Measurements from ENCODE around the gene CIAO3. TPM values are rescaled to one million over a fixed set of nuclear protein-coding genes. Genes with fewer than 3 reads are reported as not detected.

CIAO3 gene
- total RNA-seq, 4 donors from 2014 or later: 39.8 to 53.2 (median 45.6) TPM

DNA sequence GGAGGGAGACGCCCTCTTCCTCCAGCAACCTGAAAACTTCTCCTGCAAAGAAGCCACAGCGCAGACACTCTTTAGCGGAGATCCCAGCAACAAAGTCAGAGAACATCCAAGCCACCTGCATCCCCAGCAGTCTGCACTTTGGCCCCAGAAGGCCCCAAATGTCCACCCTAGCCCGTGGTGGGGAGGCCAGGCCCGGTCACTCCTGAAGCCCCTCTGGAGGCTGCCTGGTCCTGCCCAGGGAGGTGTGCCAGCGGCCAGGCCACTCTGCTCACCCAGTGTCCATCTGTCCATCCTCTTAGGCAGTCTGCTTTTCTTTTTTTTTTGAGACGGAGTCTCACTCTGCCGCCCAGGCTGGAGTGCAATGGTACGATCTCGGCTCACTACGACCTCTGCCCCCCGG, 8.5 kb downstream of the CIAO3 start:
- TF ChIP-seq EP300 (IDR thresholded peaks at IDR 0.05) (no peak), POLR2A (IDR thresholded peaks at IDR 0.05) (no peak)
- TF ChIP-seq, protein P1, sequence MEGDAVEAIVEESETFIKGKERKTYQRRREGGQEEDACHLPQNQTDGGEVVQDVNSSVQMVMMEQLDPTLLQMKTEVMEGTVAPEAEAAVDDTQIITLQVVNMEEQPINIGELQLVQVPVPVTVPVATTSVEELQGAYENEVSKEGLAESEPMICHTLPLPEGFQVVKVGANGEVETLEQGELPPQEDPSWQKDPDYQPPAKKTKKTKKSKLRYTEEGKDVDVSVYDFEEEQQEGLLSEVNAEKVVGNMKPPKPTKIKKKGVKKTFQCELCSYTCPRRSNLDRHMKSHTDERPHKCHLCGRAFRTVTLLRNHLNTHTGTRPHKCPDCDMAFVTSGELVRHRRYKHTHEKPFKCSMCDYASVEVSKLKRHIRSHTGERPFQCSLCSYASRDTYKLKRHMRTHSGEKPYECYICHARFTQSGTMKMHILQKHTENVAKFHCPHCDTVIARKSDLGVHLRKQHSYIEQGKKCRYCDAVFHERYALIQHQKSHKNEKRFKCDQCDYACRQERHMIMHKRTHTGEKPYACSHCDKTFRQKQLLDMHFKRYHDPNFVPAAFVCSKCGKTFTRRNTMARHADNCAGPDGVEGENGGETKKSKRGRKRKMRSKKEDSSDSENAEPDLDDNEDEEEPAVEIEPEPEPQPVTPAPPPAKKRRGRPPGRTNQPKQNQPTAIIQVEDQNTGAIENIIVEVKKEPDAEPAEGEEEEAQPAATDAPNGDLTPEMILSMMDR (IDR thresholded peaks at IDR 0.05): no peak
- Histone ChIP-seq H3K4me1 (peaks cover 0 to 21% (median 16%) of the 10 kb centered on the region in 4 donors), H3K27me3 (peaks cover 0 to 5% of the 10 kb centered on the region in 2 donors), H3K36me3 (peaks cover 0 to 77% (median 0%) of the 10 kb centered on the region in 3 donors), H3K9me3 (no peaks in the 10 kb centered on the region), H3K4me3 (no peak overlapping the region), H3K27ac (no peak overlapping the region)
- DNase-seq (ENCODE audit: low spot score in 2 of 2): no peak
- WGBS, 2 donors: 86 to 90% methylated on average over 12 of the region's 12 CpGs

DNA sequence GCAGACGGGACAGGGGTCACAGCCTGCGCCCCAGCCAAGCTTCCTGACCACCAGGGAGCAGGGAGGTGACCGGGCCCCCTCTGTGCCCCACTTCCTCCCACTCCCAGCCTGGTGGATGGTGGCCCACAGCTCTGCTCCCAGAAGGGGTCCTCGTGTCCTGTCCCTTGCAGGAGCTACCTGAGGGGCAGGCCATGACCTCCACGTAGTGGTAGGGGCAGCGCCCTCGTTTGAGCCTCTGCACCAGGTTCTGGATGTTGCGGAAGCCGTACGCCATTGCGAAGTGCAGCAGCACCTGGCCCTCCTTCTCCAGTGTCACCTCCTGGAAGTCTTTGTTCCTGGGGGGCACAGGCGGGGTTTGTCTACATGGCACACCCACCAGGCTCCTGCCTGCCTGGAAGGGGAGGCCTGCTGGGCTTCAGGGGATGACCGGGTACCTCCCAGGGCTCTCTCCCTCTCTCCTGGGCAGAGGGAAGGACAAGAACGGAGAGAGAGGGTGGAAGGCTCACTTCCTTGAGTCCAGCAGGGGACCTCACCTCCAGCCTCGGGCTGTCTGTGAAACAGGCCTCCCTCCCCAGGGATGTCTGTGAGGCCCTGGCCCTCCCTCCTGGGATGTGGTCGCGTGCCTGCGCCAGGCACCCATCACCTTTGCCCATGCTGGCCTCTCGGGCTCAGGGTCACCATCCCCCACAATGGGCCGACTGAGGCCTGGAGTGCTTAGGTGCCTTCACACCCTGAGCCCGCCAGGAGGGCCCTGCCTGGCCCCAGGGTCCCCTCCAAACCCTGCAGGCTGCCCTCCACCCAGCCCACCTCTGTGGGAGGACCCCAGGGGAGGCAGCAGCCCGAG, 9.9 kb downstream of the CIAO3 start:
- H3K27me3 ChIP-seq: peaks cover 0 to 14% of the 10 kb centered on the region in 2 donors
- H3K27ac ChIP-seq: no peak overlapping the region
- peaks cover 0 to 63% (median 0%) of the 10 kb centered on the region in 3 donors for H3K36me3 ChIP-seq
- H3K9me3 ChIP-seq: no peaks in the 10 kb centered on the region
- 82 to 86% methylated on average over 17 to 19 of the region's 22 CpGs for WGBS, 2 donors
- peaks cover 0 to 31% (median 23%) of the 10 kb centered on the region in 4 donors for H3K4me1 ChIP-seq
- no peak for TF ChIP-seq POLR2A (IDR thresholded peaks at IDR 0.05)
- TF ChIP-seq EP300 (IDR thresholded peaks at IDR 0.05): no peak
- TF ChIP-seq, protein P1 (IDR thresholded peaks at IDR 0.05): no peak
- DNase-seq (ENCODE audit: low spot score in 2 of 2): no peak
- H3K4me3 ChIP-seq: no peak overlapping the region

DNA sequence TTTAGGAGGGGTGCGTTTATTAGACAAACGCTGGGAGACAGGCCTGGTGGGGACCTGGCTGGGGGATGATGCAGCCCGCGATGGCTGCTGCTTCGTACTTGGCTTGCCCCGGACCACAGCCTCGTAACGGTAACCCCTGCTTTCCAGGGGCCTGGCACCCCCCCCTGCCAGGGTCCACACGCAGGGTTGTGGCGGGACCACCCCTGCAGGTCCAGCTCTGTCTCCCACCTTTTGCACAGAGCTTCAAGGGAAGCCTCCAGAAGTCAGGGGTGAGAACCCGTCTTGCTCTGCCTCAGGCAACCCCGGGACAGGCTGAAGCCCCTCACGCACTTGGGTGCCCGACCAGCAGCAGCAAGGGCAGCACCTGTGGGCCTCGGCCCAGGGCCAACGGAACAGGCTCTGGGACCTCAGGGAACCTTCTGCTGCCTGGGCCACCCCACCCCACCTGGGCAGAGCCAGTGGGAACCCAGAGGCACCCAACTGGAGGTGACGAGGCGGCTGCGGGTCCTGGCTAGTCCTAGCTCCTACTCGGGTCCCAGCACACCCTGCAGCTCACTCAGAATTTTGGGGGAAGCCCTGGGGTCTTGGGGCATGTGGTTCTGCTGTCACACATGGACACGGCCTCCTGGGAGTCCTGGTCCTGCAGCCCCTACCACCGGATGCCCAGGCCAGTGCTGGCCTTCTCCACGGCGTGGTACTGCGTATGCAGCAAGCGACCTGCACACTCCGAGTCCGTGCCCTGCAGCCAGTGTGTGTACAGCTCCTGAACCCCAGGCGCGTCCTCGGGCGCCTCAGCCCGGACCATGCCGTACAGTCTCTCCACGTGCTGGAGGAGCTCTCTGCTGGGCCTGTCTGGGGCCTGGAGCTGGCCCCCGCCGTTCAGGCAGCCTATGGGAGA, 10.8 kb downstream of the CIAO3 start:
- H3K36me3 ChIP-seq: peaks cover 0 to 54% (median 0%) of the 10 kb centered on the region in 3 donors
- 77 to 93% methylated on average over 16 to 26 of the region's 37 CpGs for WGBS, 2 donors

DNA sequence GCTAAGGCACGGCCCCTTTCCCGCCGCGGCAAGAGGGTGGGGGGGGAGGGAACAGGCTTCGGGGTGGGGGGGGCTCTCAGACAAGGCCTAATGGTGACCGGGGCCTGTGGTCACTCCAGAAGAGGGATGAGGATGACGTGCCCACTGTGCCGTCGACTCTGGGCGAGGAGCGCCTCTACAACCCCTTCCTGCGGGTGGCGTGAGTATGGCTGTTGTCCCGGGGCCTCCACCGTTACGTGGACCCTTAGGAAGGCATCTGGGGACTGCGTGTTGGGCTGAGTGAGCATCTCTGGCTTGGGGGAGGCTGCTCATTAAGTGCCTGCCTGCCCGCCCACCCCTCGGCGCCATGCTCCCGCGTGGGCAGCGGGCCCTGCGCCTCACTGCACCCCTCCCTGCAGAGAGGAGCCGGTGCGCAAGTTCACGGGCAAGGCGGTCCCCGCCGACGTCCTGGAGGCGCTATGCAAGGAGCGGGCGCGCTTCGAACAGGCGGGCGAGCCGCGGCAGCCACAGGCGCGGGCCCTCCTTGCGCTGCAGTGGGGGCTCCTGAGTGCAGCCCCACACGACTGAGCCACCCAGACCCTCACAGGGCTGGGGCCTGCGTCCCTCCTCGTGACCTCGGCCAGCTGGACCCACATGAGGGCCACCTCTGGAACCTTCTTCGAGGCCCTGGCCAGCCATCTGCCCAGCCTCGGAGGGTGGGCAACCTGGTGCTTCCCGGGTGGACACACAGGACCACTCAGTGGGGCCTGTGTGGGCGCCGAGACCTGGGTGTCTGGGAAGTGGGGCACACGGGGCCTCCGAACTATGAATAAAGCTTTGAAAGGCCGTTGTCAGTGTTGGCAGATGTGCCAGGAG, 11.7 kb downstream of the CIAO3 start:
- H3K27me3 ChIP-seq: peaks cover 0 to 14% of the 10 kb centered on the region in 2 donors
- H3K9me3 ChIP-seq: no peaks in the 10 kb centered on the region
- peaks cover 0 to 31% (median 23%) of the 10 kb centered on the region in 4 donors for H3K4me1 ChIP-seq
- peak overlapping the region in 2 of 4 donors; percentile 46 to 62 for H3K4me3 ChIP-seq
- TF ChIP-seq, protein P1 (IDR thresholded peaks at IDR 0.05): no peak
- TF ChIP-seq POLR2A (IDR thresholded peaks at IDR 0.05): no peak
- TF ChIP-seq EP300 (IDR thresholded peaks at IDR 0.05): no peak
- no peak for DNase-seq (ENCODE audit: low spot score in 2 of 2)
- H3K27ac ChIP-seq: peak overlapping the region in 3 of 4 donors; percentile 33 to 71 (median 60)
- WGBS, 2 donors: 62% methylated on average over 27 to 45 of the region's 55 CpGs
- peaks cover 0 to 45% (median 0%) of the 10 kb centered on the region in 3 donors for H3K36me3 ChIP-seq

More for the DNA sequence above, 10.8 kb downstream of the CIAO3 start:
- H3K4me3 ChIP-seq: no peak overlapping the region
- no peak for DNase-seq (ENCODE audit: low spot score in 2 of 2)
- H3K27ac ChIP-seq: no peak overlapping the region
- TF ChIP-seq, protein P1 (IDR thresholded peaks at IDR 0.05): no peak
- TF ChIP-seq POLR2A (IDR thresholded peaks at IDR 0.05) (no peak), EP300 (IDR thresholded peaks at IDR 0.05) (no peak)
- peaks cover 0 to 14% of the 10 kb centered on the region in 2 donors for H3K27me3 ChIP-seq
- peaks cover 0 to 31% (median 23%) of the 10 kb centered on the region in 4 donors for H3K4me1 ChIP-seq
- H3K9me3 ChIP-seq: no peaks in the 10 kb centered on the region
